Measurements from ENCODE around the gene PRKRIP1.

Gene PRKRIP1

GRCh38 chr7:102424787-102425218 is 28.6 kb downstream of the PRKRIP1 start:
- Histone ChIP-seq H2AFZ (ENCODE audit: low read depth, low read length, severe bottlenecking) (no peak overlapping the region), H3K4me2 (ENCODE audit: low read depth, low read length, poor library complexity, severe bottlenecking) (peak overlapping the region; percentile 70), H3K4me3 (ENCODE audit: insufficient read depth, low read length, poor library complexity, severe bottlenecking) (peak overlapping the region; percentile 27), H3K27me3 (ENCODE audit: low read length) (no peaks in the 10 kb centered on the region), H3F3A (ENCODE audit: insufficient read depth) (peaks cover 70% of the 10 kb centered on the region), H4K20me1 (ENCODE audit: low read depth, low read length) (no peaks in the 10 kb centered on the region), H3K9me3 (ENCODE audit: insufficient read depth, low read length) (no peaks in the 10 kb centered on the region), H3K9ac (ENCODE audit: low read length) (peak overlapping the region; percentile 64), H3K27ac (ENCODE audit: low read depth, low read length) (peak overlapping the region; percentile 97), H3K9me2 (replicated peaks; ENCODE audit: insufficient read depth, low read length) (no peaks in the 10 kb centered on the region), H3K36me3 (ENCODE audit: low read length) (peaks cover 4% of the 10 kb centered on the region; the same call in 1 of the 2 replicates), H3K79me2 (ENCODE audit: insufficient read depth, low read length) (no peaks in the 10 kb centered on the region)
- no peak for TF ChIP-seq EZH2phosphoT487 (conservative IDR thresholded peaks at IDR 0.05; ENCODE audit: low read length)
- TF ChIP-seq CTCF (IDR thresholded peaks at IDR 0.05; ENCODE audit: insufficient read depth, low read length, poor library complexity, severe bottlenecking) = no peak

- Histone ChIP-seq H3K79me2 (ENCODE audit: insufficient read depth, low read length) (no peaks in the 10 kb centered on the region), H3K27ac (ENCODE audit: low read depth, low read length) (peak overlapping the region; percentile 97), H4K20me1 (ENCODE audit: low read depth, low read length) (no peaks in the 10 kb centered on the region), H3K4me2 (ENCODE audit: low read depth, low read length, poor library complexity, severe bottlenecking) (peak overlapping the region; percentile 70), H3K36me3 (ENCODE audit: low read length) (0 out of 2 replicates have a peak, but pooled peaks cover 1% of the 10 kb centered on the region), H3K9ac (ENCODE audit: low read length) (peak overlapping the region; percentile 64), H3F3A (ENCODE audit: insufficient read depth) (peaks cover 66% of the 10 kb centered on the region), H3K9me2 (replicated peaks; ENCODE audit: insufficient read depth, low read length) (no peaks in the 10 kb centered on the region), H3K27me3 (ENCODE audit: low read length) (no peaks in the 10 kb centered on the region), H2AFZ (ENCODE audit: low read depth, low read length, severe bottlenecking) (no peak overlapping the region), H3K9me3 (ENCODE audit: insufficient read depth, low read length) (no peaks in the 10 kb centered on the region), H3K4me3 (ENCODE audit: insufficient read depth, low read length, poor library complexity, severe bottlenecking) (peak overlapping the region; percentile 30)
- TF ChIP-seq EZH2phosphoT487 (conservative IDR thresholded peaks at IDR 0.05; ENCODE audit: low read length) = no peak
- no peak for TF ChIP-seq CTCF (IDR thresholded peaks at IDR 0.05; ENCODE audit: insufficient read depth, low read length, poor library complexity, severe bottlenecking)
Observed at GRCh38 chr7:102425639-102426267, 29.6 kb downstream of the PRKRIP1 start.

- H3K27me3 ChIP-seq (ENCODE audit: low read length) = no peaks in the 10 kb centered on the region
- H3K36me3 ChIP-seq (ENCODE audit: low read length) = no peaks in the 10 kb centered on the region
- no peaks in the 10 kb centered on the region for H3K79me2 ChIP-seq (ENCODE audit: insufficient read depth, low read length)
- H3K9ac ChIP-seq (ENCODE audit: low read length) = peak overlapping the region; percentile 64
- H3F3A ChIP-seq (ENCODE audit: insufficient read depth) = peaks cover 71% of the 10 kb centered on the region
- H3K27ac ChIP-seq (ENCODE audit: low read depth, low read length) = peak overlapping the region; percentile 97
- H2AFZ ChIP-seq (ENCODE audit: low read depth, low read length, severe bottlenecking) = no peak overlapping the region
- no peaks in the 10 kb centered on the region for H3K9me2 ChIP-seq (replicated peaks; ENCODE audit: insufficient read depth, low read length)
- H4K20me1 ChIP-seq (ENCODE audit: low read depth, low read length) = no peaks in the 10 kb centered on the region
- peak overlapping the region; percentile 70 for H3K4me2 ChIP-seq (ENCODE audit: low read depth, low read length, poor library complexity, severe bottlenecking)
- H3K4me3 ChIP-seq (ENCODE audit: insufficient read depth, low read length, poor library complexity, severe bottlenecking) = peak overlapping the region; percentile 30
- TF ChIP-seq EZH2phosphoT487 (conservative IDR thresholded peaks at IDR 0.05; ENCODE audit: low read length) (no peak), CTCF (IDR thresholded peaks at IDR 0.05; ENCODE audit: insufficient read depth, low read length, poor library complexity, severe bottlenecking) (no peak)
- H3K9me3 ChIP-seq (ENCODE audit: insufficient read depth, low read length) = no peaks in the 10 kb centered on the region
Observed at GRCh38 chr7:102426268-102427018, 30.3 kb downstream of the PRKRIP1 start.

Measured in SU-DHL-6 (cell line).